ENCODE results near the gene INSL6.
"Not testable (repeated sequence)": the region's sequence is repeated elsewhere in the genome, so short reads cannot be mapped to it uniquely, and the experiment has no call there.

INSL6 gene

GRCh38 chr9:5185220-5185840 lies at the start of gene INSL6:
INSL6 (minus strand) TSS chr9:5185639; CDS start chr9:5185602, 37 bp downstream.
- no peak for DNase-seq (ENCODE audit: low read depth in 3 of 3)

- DNase-seq (ENCODE audit: low read depth in 3 of 3), result no peak
Measured at GRCh38 chr9:5231212-5231611, 45.8 kb upstream of the INSL6 start, which contains the start of gene INSL4. INSL4 (plus strand) TSS chr9:5231419; CDS start chr9:5231524, 105 bp downstream.

GRCh38 chr9:5230554-5230953 lies 45.1 kb upstream of the INSL6 start:
- DNase-seq (ENCODE audit: low read depth in 3 of 3), result no peak

- DNase-seq (ENCODE audit: low read depth in 3 of 3), result no peak
Measured at GRCh38 chr9:5205071-5205470, 19.6 kb upstream of the INSL6 start.

- no peak for DNase-seq (ENCODE audit: low read depth in 3 of 3)
Measured at GRCh38 chr9:5195463-5195862, 10.0 kb upstream of the INSL6 start.

GRCh38 chr9:5193345-5193744 lies 7.9 kb upstream of the INSL6 start:
- DNase-seq (ENCODE audit: low read depth in 3 of 3), result no peak

GRCh38 chr9:5191985-5192384 lies 6.5 kb upstream of the INSL6 start:
- DNase-seq (ENCODE audit: low read depth in 3 of 3), result no peak

GRCh38 chr9:5188060-5188984 lies 2.9 kb upstream of the INSL6 start:
- no peak for DNase-seq (ENCODE audit: low read depth in 3 of 3)

GRCh38 chr9:5186416-5187169 lies 1.2 kb upstream of the INSL6 start:
- DNase-seq (ENCODE audit: low read depth in 3 of 3), result peak; percentile 9 to 35 (median 25)

- DNase-seq (ENCODE audit: low read depth in 3 of 3), result no peak
Measured at GRCh38 chr9:5184776-5185175, 663 bp downstream of the INSL6 start.

- DNase-seq (ENCODE audit: low read depth in 3 of 3), result not testable (repeated sequence)
Measured at GRCh38 chr9:5180631-5181030, 4.8 kb downstream of the INSL6 start.

- DNase-seq (ENCODE audit: low read depth in 3 of 3), result no peak
Measured at GRCh38 chr9:5178126-5178805, 7.2 kb downstream of the INSL6 start.

GRCh38 chr9:5146241-5146640 lies 39.2 kb downstream of the INSL6 start:
- no peak for DNase-seq (ENCODE audit: low read depth in 3 of 3)

- no peak for DNase-seq (ENCODE audit: low read depth in 3 of 3)
Measured at GRCh38 chr9:5144217-5144616, 41.2 kb downstream of the INSL6 start.

GRCh38 chr9:5140151-5140550 lies 45.3 kb downstream of the INSL6 start:
- DNase-seq (ENCODE audit: low read depth in 3 of 3), result no peak

- DNase-seq (ENCODE audit: low read depth in 3 of 3), result no peak
Measured at GRCh38 chr9:5122516-5122915, 62.9 kb downstream of the INSL6 start.

GRCh38 chr9:5122116-5122515 lies 63.3 kb downstream of the INSL6 start:
- no peak for DNase-seq (ENCODE audit: low read depth in 3 of 3)

- DNase-seq (ENCODE audit: low read depth in 3 of 3), result no peak
Measured at GRCh38 chr9:5113994-5114748, 71.3 kb downstream of the INSL6 start.
